ENCODE data around the gene SHISA8. TPM values are rescaled to one million over a fixed set of nuclear protein-coding genes. Genes with fewer than 3 reads are reported as not detected.

Gene SHISA8
- not detected in 2 replicates for total RNA-seq
- 0.16 TPM in 1 of 2 replicates, not detected in the other for polyA plus RNA-seq

- H3K27me3 ChIP-seq, result peaks cover 100% of the 10 kb centered on the region
- TF ChIP-seq CTCF (IDR thresholded peaks at IDR 0.05; ENCODE audit: low read depth, low read length), result no peak
- peak within 1 kb of the TSS; percentile 30 for H3K4me3 ChIP-seq
- peak; percentile 64 to 66 for DNase-seq (ENCODE audit: low read depth in 1 of 2, low spot score in 1 of 2)
- peaks cover 9% of the 10 kb centered on the region for H3K4me1 ChIP-seq (ENCODE audit: low read depth)
- H3K9me3 ChIP-seq (ENCODE audit: low read depth), result no peaks in the 10 kb centered on the region
- H3K36me3 ChIP-seq, result no peaks in the 10 kb centered on the region
- no peak within 1 kb of the TSS for H3K27ac ChIP-seq
Measured at GRCh38 chr22:41915035-41915785, at the start of gene SHISA8. TSS of gene SHISA8 (minus strand) at chr22:41915074. CDS start at chr22:41914667, 407 bp downstream.

GRCh38 chr22:41964112-41964491 is 49.2 kb upstream of the SHISA8 start:
- Histone ChIP-seq H3K36me3 (no peaks in the 10 kb centered on the region), H3K4me3 (no peak overlapping the region)
- no peak for TF ChIP-seq CTCF (IDR thresholded peaks at IDR 0.05; ENCODE audit: low read depth, low read length)

GRCh38 chr22:41963453-41964111 is 48.7 kb upstream of the SHISA8 start:
- no peak overlapping the region for H3K27ac ChIP-seq
- no peaks in the 10 kb centered on the region for H3K9me3 ChIP-seq (ENCODE audit: low read depth)
- DNase-seq (ENCODE audit: low read depth in 1 of 2, low spot score in 1 of 2), result peak in 1 of 2 donors; percentile 90
- H3K4me1 ChIP-seq (ENCODE audit: low read depth), result no peaks in the 10 kb centered on the region
- TF ChIP-seq CTCF (IDR thresholded peaks at IDR 0.05; ENCODE audit: low read depth, low read length), result no peak
- H3K36me3 ChIP-seq, result no peaks in the 10 kb centered on the region
- no peak overlapping the region for H3K4me3 ChIP-seq
- no peaks in the 10 kb centered on the region for H3K27me3 ChIP-seq

More at GRCh38 chr22:41964112-41964491, 49.2 kb upstream of the SHISA8 start:
- no peak overlapping the region for H3K27ac ChIP-seq
- H3K9me3 ChIP-seq (ENCODE audit: low read depth), result no peaks in the 10 kb centered on the region
- no peak for DNase-seq (ENCODE audit: low read depth in 1 of 2, low spot score in 1 of 2)
- H3K27me3 ChIP-seq, result no peaks in the 10 kb centered on the region
- no peaks in the 10 kb centered on the region for H3K4me1 ChIP-seq (ENCODE audit: low read depth)

- TF ChIP-seq CTCF (IDR thresholded peaks at IDR 0.05; ENCODE audit: low read depth, low read length), result no peak
- no peak for DNase-seq (ENCODE audit: low read depth in 1 of 2, low spot score in 1 of 2)
- no peaks in the 10 kb centered on the region for H3K4me1 ChIP-seq (ENCODE audit: low read depth)
- no peaks in the 10 kb centered on the region for H3K36me3 ChIP-seq
- H3K27ac ChIP-seq, result no peak overlapping the region
- H3K9me3 ChIP-seq (ENCODE audit: low read depth), result no peaks in the 10 kb centered on the region
- no peak overlapping the region for H3K4me3 ChIP-seq
- H3K27me3 ChIP-seq, result no peaks in the 10 kb centered on the region
Measured at GRCh38 chr22:41957941-41958556, 43.2 kb upstream of the SHISA8 start.

GRCh38 chr22:41952713-41953112 is 37.8 kb upstream of the SHISA8 start:
- TF ChIP-seq CTCF (IDR thresholded peaks at IDR 0.05; ENCODE audit: low read depth, low read length), result no peak

More at GRCh38 chr22:41952713-41953112, 37.8 kb upstream of the SHISA8 start:
- no peaks in the 10 kb centered on the region for H3K36me3 ChIP-seq
- H3K9me3 ChIP-seq (ENCODE audit: low read depth), result no peaks in the 10 kb centered on the region
- H3K27ac ChIP-seq, result no peak overlapping the region
- H3K4me1 ChIP-seq (ENCODE audit: low read depth), result no peaks in the 10 kb centered on the region
- no peaks in the 10 kb centered on the region for H3K27me3 ChIP-seq
- no peak for DNase-seq (ENCODE audit: low read depth in 1 of 2, low spot score in 1 of 2)
- H3K4me3 ChIP-seq, result no peak overlapping the region

All from cardiac muscle cell (in vitro differentiated cells and primary cell).